Right renal cortex interstitium (tissue), 3 donors: ENCODE data around the gene SURF4. TPM values are rescaled to one million over a fixed set of nuclear protein-coding genes. Genes with fewer than 3 reads are reported as not detected.

Experiments used
- DNase-seq, 3 donors: peaks; one replicate each; pipeline ENCODE4 v3.0.0-alpha.2; 2013; ENCODE audit warnings: low read depth in 3 of 3, low spot score in 2 of 3
- polyA plus RNA-seq, 3 donors: library from polyadenylated mRNA; unstranded; fragments of 120-200 nt; gene quantifications; one replicate each; pipeline ENCODE4 v1.2.1, GENCODE V29; 2013; ENCODE audit not compliant: insufficient read length in 3 of 3

Gene SURF4
- polyA plus RNA-seq, 3 donors: 160 to 175 (median 164) TPM

DNA sequence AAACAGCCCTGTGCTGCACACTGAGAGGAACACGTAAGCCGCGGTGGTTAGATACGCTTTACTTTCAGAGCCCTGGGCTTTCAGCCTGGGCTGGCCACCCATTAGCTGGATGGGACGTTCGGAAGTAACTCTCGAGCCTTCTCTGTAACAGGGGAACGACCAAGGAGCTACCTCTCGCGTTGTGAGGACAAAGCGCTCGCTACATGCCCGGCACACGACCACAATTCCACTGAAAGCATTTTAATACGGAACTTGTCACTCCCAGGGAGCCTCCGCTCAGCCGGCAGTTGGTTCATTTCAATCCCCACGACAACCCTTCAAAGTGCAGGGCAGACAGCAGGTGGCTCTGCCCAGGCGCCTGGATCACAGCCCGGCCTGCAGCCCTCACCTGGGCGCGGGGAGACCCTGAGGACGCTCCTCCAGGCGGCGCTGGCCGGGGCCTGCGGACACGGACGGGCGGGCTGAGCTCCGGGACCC lies 19.9 kb downstream of the SURF4 start:
- DNase-seq: no peak

DNA sequence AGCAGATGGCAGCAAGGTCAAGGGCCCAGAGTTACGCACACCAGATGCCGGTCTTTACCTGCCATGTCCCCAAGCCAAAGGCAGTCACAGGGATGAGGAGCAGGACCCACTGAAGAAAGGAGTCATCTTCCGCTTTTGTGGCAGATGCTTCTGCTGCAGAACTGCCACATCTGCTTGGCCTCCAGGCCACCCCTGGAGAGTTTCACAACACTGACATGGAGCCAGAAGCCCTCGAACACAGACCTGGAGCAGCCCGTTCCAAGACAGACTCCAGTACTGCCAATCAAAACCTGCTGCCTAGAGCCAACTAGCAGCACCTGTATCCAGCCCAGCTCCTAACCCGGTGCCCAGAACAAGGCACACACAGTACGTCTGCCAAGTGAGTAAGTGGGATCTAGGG lies 21.1 kb downstream of the SURF4 start:
- no peak for DNase-seq

DNA sequence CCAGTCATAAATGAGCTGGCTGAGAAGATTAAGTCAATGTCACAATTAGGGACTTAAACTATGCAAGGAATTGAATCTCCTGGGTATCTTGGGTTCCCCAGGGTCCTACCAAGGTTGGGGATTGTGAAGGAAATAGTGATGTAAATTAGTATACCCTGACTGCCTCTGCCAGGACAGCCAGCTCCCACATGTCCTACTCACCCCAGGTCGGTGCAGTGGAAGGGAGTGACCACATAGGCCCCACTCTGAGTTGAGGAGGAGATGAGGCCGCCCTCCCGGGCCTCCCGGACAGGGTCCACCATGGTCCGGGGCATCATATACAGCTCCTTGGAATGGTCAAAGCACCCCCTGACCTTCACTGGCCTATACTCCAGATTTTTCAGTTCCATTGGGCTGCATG lies 22.3 kb downstream of the SURF4 start:
- DNase-seq: no peak

DNA sequence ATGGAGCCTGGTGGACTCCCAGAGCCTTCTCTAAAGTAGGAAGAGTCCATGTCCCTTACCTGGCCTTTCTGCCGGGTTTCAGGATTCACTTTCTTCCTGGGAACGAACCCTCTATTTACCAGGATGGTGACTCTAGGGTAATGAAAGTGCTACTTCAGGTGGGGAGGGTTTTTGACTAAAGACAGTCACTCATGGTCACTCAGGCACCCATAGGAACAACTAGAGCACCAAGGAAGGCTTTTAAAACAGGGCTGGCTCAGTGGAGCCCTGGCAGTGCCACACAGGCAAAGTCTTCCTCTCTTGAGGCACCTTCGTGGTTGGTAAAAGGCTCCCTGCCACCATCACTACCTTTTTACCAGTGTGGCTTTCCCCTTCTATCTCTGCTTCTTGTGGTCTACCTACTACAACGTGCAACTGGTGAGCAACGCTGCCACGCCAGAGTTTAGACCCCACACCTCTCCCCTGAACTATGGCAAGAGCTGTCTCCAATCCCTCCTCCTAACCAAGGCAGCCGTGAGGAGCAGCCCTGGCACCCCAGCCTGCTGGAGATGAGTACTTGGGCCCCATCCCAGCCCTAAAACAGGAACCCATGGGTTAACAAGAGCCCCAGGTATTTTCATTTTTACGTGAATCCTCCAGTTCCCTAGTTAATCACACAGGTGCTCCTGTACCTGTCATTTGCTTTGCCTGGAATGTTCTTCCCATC lies 23.1 kb downstream of the SURF4 start:
- DNase-seq: no peak

DNA sequence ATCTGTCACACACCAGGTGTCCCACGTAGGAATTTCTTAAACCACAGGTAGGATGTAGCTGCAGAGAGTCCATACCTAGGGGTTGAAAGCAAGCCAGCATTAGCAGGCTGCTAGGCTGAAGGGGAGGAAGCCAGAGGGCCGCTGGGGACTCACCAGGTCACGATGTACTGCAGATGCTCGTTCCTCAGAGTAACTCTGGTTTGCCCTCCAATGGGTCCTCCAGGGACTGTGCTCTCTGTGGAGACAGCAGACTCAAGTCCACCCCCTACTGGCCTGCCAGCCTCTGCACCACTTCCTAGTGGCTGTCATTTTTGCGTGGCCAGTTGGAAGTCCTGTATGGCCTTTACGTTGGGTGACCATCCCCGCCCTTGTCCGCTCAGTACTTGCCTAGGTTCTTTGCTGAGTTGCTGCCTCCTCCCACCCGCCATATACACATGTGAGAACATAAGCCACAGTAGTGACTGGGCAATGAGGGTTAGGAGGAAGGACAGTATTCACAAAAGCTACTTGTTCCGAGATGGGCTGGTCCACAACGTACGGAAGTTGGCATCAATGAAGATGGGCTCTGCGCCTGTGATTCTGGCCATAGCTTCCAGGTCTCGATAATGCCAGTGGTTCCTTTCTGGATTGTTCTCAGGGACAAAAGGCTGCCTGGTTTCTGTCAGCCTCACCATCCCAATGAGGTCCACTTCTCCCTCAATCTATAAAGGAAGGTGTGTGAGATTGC lies 23.8 kb downstream of the SURF4 start:
- no peak for DNase-seq

DNA sequence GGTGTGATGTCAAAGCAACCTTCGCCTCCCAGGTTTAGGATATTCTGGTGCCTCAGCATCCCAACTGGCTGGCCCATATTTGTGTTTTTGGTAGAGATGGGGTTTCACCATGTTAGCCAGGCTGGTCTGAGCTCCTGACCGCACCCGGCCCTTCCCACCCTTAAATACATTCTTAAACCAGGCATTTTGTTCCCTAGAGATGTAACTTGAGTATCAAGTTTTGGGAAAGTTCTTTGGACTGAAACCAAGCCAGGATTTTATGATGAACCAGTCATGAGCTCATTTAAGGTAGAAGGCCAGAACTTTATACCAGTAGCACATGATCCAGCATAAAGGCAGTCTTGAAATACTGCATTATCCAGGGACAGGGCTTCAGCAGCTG lies 24.3 kb downstream of the SURF4 start:
- DNase-seq: no peak

DNA sequence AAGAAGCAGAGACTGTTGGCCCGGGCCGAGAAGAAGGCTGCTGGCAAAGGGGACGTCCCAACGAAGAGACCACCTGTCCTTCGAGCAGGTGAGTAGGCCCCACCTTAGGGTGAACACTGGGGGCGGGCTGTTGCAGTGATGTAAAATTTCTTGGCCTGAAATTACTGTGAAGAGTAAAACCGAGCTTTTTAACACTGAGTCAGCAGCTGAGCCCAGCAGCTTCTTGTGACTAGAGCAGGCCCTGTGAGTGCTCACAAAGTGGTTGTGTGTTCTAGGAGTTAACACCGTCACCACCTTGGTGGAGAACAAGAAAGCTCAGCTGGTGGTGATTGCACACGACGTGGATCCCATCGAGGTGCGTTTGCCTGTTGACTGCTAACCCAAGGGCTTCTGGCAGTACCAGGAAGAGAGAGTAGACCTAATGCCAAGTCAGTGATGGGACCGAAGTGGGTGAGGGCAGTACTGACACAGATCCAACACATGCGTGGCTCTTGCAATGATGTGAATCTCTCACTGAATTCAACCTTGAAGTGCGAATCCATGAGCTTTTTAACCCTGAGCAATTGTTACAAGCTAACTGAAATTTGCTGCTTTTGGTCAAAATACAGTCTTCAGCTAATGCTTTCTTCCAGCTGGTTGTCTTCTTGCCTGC lies 25.8 kb downstream of the SURF4 start:
- DNase-seq: no peak

DNA sequence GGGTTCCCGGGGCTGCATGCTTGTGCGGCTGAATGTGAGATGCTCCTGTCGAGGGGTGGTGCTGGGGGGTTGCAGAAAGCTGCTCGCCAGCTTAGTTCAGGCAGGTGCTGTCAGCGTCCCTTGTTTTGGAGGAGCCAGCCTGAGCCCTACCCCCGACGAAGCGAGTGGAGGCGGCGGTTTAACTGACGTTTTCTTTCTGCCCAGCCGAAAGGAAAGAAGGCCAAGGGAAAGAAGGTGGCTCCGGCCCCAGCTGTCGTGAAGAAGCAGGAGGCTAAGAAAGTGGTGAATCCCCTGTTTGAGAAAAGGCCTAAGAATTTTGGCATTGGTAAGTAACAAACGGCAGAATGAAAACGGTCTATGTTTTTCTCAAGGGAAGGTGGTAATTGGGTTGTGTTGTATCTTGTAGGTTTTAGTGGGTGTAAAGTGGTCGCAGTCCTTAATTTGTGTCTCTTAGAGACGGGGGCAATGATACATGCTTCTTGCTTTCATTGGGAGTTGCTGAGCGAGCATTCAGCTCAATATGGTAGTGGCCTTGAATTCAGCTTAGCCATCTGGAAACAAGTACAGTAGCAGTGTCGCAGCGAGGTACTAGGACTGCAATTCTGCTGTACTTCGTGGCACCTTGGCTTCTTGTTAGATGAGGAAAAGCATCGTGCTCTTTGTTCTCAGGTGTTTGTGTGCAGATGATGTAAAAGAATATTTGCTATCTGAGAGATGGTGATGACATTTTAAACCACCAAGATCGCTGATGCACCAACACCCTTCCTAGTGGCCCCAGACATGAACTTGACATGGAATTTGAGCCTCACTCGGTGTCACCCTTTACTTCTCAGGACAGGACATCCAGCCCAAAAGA lies 26.9 kb downstream of the SURF4 start:
- DNase-seq: no peak

DNA sequence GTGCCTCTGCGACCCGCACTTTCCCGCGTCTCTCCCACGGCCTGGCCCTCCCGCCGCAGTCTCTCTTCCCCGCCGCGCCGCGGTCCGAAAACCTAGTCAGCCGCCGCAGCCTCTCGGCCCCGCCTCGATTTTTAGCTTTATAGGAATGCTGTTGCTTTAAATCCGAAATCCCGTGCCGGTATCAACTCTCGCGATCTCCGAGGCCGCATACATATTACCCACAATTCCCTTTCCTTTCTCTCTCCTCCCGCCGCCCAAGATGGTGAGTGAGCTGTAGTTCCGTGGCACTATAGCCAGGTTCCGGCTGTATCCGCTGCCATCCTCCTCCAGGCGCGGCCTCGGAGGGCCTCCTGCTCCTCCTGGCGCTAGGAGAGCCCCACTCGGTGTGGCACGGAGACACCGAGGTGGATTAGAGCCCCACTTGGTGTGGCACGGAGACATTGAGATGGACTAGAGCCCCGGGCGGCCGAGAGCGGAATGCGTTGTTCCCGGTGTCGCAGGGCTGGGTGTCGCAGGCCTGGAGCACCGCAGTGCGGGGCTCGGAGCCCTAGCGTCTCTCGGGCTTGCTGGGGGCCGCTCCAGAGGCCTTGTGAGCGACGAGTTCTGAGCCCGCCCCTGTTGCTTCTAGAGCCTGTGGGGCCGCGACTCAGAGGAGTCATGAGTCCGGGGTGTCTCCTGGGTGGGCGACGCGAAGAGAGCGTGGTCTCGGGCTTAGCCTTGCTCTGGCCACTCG lies 27.7 kb downstream of the SURF4 start, which contains the start of the genes MED22 and RPL7A:
Gene MED22, minus strand, starts transcription at position 147 of the 733 bp plus-strand sequence. CDS start 1,469 bp downstream, outside the sequence.
Gene RPL7A, plus strand, starts transcription at position 234 of the 733 bp plus-strand sequence. Its CDS starts 26 bp downstream, at position 260.
- DNase-seq: peak; percentile 91 to 95 (median 94)

DNA sequence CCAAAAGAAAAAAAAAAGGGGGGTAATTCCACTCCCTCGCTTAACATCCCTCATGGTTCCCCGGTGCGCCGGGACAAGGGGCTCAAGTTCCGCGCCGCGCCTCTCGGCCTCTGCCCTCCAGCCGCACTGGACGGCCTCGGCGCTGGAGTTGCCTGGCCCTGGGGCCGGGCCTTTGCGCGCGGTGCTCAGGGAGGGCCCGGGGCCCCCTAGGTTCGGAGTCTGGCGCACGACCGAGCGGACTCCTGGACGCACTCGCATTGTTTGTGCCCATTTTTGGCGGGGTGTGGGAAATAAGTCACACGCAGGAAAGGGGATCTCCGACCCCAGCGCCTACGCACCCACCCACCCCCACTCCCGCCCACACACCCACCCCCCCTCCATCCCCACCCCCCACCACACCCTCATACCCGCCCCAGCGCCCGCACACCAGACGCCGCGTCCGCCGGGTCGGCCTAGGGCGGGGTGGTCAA lies 28.3 kb downstream of the SURF4 start:
- no peak for DNase-seq

DNA sequence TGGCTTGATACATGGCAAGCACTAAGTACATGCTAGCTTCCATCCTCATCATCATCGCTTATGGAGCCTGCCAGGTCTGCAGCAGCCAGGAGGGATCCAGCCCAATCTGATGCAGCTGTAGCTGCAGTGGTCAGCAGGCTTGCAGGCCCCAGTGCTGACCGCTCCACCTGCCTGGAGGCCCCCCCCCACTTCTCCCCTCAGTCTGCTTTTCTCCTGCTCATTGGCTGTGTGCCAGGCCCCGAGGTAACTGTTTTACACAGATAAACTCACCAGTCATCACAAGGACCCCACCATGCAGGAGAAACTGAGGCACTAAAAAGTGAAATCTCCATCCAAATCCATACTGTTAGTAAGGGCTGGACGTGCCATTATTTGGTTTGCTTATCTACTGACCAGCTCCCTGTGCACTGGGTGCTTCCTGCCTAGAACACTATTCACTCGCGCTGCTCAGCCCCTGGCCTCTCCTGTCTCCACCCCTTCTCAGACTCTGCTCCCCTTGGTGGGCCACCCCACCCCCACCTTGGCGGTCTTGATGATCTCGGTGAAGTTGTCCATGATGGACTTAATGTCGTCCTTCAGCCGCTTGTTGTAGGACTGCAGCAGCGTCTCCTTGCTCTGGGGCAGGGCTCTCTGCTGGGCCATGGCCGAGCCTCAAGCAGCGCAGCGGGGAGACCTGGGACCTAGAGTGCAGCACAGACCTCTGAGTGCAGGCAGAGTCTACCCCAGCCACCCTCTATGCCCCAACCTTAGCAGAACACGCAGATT lies 29.7 kb downstream of the SURF4 start:
- DNase-seq: no peak

DNA sequence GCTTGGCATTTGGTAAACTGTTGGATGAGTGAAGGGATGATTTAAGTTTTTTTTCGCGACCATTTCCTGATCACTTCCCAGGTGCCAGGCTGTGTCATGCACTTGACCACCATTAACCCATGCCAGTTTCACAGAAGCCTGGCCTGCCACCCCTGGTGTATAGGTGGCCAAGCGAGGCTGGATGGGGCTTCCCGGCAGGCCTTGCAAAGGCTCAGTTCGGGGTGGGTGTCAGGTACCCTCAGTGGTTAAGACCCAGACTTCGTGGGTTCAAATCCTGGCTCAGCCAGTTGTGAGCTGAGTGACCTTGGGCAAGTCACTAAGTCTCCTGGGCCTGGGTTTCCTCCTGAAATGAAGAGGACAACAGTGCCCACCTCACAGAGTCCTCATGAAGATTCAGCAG lies 30.3 kb downstream of the SURF4 start:
- no peak for DNase-seq

DNA sequence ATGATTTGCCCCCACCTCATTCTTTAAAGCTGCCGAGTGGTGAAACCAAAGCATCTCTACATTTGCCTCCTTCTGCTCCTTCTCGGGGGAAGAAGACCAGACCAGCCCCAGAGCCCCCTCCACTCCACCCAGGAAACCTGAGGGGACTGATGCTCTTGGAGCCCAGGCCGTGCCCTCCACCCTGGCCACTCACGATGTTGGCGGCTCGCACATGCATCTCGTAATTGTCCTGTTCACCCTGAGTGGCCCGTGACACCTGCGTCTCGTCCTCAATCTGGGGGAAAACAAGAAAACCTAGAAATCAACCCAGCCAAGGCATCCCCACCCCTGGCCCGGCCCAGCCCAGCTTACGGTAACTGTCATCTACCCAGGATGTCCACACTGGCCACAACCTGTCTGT lies 30.9 kb downstream of the SURF4 start:
- no peak for DNase-seq

DNA sequence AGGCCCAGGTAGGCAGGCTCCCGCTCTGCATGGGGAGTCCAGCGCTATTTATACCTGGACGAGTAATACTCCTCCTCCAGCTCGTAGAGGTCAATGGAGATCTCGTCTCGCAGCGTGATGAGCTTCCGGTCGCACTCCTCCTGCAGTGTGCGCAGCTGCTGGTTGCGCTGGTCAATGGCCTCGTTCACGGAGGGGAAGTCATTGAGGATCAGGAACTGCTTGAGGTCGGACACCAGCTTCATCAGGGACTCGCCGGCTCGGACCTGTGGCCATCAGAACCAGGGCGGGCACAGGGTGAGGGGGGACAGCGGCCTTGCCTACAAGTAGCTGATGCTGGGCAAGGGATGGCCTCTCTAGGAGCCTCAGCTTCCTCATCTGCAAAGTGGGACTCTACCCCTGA lies 31.8 kb downstream of the SURF4 start:
- no peak for DNase-seq

DNA sequence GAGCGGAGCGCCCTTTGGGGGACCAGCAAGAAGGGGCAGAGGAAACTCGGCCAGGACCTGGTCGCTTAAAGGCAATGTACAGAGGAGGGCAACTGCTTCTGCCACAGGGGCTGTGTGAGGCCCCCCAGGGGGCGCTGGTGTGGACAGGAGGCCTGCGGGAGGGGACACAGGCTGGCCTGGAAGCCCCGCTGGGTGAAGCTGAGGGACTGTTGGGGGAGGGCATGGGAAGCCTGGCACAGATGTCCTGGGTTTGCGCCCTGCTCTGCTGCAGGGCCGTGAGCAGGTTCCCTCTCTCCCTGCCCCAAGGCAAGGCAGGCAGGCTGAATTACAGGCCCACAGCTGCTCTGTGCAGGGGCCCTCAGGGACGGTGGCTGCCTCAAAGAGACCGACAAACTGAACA lies 33.3 kb downstream of the SURF4 start:
- no peak for DNase-seq

DNA sequence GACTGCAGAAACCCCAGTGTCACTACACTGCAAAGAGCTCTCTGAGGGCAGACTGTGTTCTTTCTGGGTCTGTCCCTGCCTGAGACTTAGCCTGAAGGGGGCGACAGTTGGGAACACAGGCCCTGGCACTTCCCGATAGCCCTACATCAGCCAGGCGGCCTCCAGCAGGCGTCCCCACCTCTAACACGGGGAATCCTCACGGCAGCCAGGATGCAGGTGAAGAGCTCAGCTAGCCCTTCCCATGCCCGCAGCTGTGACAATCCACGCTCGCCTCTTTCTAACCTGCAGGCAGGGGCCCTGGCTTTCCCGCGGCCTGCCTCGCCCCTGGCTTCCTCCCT lies 33.8 kb downstream of the SURF4 start:
- DNase-seq: no peak

DNA sequence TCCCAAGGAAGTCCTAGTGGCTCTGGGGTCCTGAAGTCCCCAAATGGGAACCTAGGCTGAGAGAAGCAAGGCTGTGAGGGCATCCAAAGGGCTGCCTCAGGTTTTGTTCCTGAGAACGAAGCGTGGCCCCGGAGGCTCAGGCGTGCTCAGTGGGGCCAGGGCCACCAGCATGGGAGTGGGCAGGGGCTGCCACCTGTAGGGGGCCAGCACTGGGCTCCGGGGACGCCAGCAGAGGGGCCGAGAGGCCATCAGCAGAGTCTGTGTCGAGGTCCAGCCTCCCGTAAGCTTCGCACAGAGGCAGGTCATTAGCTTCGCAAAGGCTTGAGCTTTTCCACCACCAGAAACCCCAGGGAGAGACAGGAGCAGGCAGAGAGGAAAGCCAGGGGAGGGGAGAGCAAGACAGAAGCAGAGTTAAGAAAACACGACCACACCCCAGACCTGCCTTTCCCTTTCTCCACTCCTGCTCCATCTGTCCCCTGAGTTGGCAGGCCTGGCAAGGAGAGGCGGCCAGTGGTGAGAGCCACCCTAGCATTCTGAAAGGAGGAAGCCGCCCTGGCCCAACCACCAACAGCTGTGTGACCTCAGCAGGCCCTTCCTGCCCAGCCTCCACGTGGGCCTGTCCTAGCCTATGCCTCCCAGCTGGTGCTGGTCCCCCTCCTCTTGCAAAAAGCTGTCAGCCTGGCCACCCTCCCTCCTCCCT lies 34.3 kb downstream of the SURF4 start:
- DNase-seq: no peak

DNA sequence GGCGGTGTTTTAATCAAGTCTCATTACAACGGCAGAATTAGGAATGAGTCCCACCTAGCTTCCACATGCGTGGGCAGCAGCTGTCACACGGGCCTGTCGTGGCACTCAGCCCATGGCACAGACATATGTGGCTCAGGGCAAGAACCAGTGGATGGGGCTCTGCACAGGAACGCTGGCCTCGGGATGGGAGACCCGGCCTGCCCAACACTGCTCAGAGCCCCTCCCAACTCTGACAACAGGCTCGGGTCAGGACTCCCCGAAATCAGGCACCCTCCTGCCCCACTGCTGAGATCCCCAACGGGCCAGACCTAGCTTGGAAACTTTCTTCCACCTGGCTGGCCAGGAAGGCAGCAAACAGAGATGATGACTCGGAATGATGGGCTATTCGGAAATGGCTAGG lies 34.9 kb downstream of the SURF4 start:
- no peak for DNase-seq

DNA sequence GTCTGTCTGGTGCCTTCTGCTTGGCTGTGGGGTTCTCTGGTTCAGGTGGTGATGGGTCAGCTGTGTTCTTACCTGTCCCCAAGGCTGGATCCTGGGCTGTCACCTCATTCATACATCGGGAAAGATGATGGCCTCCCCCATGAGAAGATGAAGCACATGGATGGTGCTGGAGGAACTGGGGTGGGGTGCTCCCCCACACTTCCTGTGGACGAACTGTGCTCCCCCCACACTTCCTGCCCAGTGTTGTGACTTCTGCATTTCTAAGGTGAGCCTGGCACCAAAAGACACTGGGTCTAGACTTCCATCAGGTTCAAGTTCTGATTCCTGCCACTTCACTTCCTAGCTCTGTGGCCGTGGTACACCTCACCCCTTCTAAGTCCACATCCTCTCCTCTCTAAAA lies 35.6 kb downstream of the SURF4 start:
- DNase-seq: no peak
